Neural progenitor cell (in vitro differentiated cells): Measurements from ENCODE around the gene UBE3C. TPM values are rescaled to one million over a fixed set of nuclear protein-coding genes. Genes with fewer than 3 reads are reported as not detected.
"Not testable (repeated sequence)": the region's sequence is repeated elsewhere in the genome, so short reads cannot be mapped to it uniquely, and the experiment has no call there.

Experiments
- DNase-seq: peaks from one replicate; pipeline ENCODE4 v3.0.0-alpha.2; 2016; ENCODE audit warnings: low spot score
- H2AFZ ChIP-seq: fragments of 200-600 bp; sonication (generic); replicated peaks from 2 replicates; pipeline ENCODE4 v1.6.1; 2016; ENCODE audit warnings: antibody characterized with exemption
- H3F3A ChIP-seq: fragments of 200-600 bp; sonication (generic); 2 replicates; pipeline ENCODE4 v1.6.1; 2016; ENCODE audit warnings: antibody characterized with exemption, low read depth
- H3K27ac ChIP-seq: fragments of 200-600 bp; sonication (generic); 2 replicates; pipeline ENCODE4 v1.5.1; 2016; ENCODE audit warnings: mild to moderate bottlenecking
- H3K27me3 ChIP-seq: fragments of 200-600 bp; sonication (generic); 2 replicates; pipeline ENCODE4 v1.6.1; 2016; ENCODE audit warnings: mild to moderate bottlenecking, moderate library complexity
- H3K36me3 ChIP-seq: fragments of 200-600 bp; sonication (generic); 2 replicates; pipeline ENCODE4 v1.5.1; 2016
- H3K4me1 ChIP-seq: fragments of 200-600 bp; sonication (generic); 2 replicates; pipeline ENCODE4 v1.6.1; 2016; ENCODE audit warnings: mixed run types
- H3K4me2 ChIP-seq: fragments of 200-600 bp; sonication (generic); 2 replicates; pipeline ENCODE4 v1.6.1; 2016
- H3K4me3 ChIP-seq: fragments of 200-600 bp; sonication (generic); 2 replicates; pipeline ENCODE4 v1.5.1; 2016
- H3K79me2 ChIP-seq: fragments of 200-600 bp; sonication (generic); 2 replicates; pipeline ENCODE4 v1.6.1; 2016; ENCODE audit warnings: low read depth
- H3K9ac ChIP-seq: fragments of 200-600 bp; sonication (generic); 2 replicates; pipeline ENCODE4 v1.6.1; 2016
- H3K9me3 ChIP-seq: fragments of 200-600 bp; sonication (generic); 2 replicates; pipeline ENCODE4 v1.5.1; 2016; ENCODE audit warnings: low read depth
- H4K20me1 ChIP-seq: fragments of 200-600 bp; sonication (generic); 2 replicates; pipeline ENCODE4 v1.6.1; 2016; ENCODE audit warnings: low read depth
- H3K27ac Mint-ChIP-seq: 3 replicates; pipeline ENCODE4 v1.8.0; 2021; ENCODE audit warnings: mixed read lengths
- H3K27me3 Mint-ChIP-seq: 2 replicates; pipeline ENCODE4 v1.8.0; 2022; ENCODE audit warnings: low read depth, mild to moderate bottlenecking, inconsistent platforms, moderate library complexity, mixed read lengths; ENCODE audit not compliant: insufficient read depth
- H3K36me3 Mint-ChIP-seq: 3 replicates; pipeline ENCODE4 v1.8.0; 2021; ENCODE audit warnings: mixed read lengths
- H3K4me1 Mint-ChIP-seq: 3 replicates; pipeline ENCODE4 v1.8.0; 2021; ENCODE audit warnings: mixed read lengths
- H3K4me3 Mint-ChIP-seq: 3 replicates; pipeline ENCODE4 v1.8.0; 2021; ENCODE audit warnings: mild to moderate bottlenecking, moderate library complexity, mixed read lengths
- H3K9me3 Mint-ChIP-seq: 3 replicates; pipeline ENCODE4 v1.8.0; 2020; ENCODE audit warnings: mixed read lengths
- EZH2 ChIP-seq: fragments of 200-600 bp; sonication (generic); IDR thresholded peaks from 2 replicates; pipeline ENCODE4 v1.6.1; 2017; ENCODE audit warnings: antibody characterized with exemption, mild to moderate bottlenecking, moderate library complexity
- EZH2phosphoT487 ChIP-seq: fragments of 200-600 bp; sonication (generic); IDR thresholded peaks from 2 replicates; pipeline ENCODE4 v1.6.1; 2017; ENCODE audit warnings: antibody characterized with exemption
- total RNA-seq: library from RNA; depleted of rRNA; stranded (reverse); fragments of >200 nt; gene quantifications from 2 replicates; pipeline ENCODE4 v1.2.3, GENCODE V29; 2015; ENCODE audit warnings: low replicate concordance
- TF ChIP-seq, protein P1 (sequence below): fragments of 200-600 bp; sonication (generic); IDR thresholded peaks from 2 replicates; pipeline ENCODE4 v1.5.1; 2017; ENCODE audit warnings: antibody characterized with exemption, mild to moderate bottlenecking

Gene UBE3C
- total RNA-seq, 1 donor from 2014 or later: 65.9 TPM

GRCh38 chr7:157096286-157097055, 42.3 kb upstream of the UBE3C start:
- peaks cover 12% of the 10 kb centered on the region for H3K9me3 Mint-ChIP-seq
- Histone ChIP-seq H3K27ac (no peak overlapping the region), H2AFZ (no peak overlapping the region), H3K4me1 (peaks cover 3% of the 10 kb centered on the region), H3K4me2 (no peak overlapping the region), H3F3A (no peaks in the 10 kb centered on the region), H3K27me3 (no peaks in the 10 kb centered on the region), H3K79me2 (no peaks in the 10 kb centered on the region), H3K36me3 (no peaks in the 10 kb centered on the region), H3K4me3 (no peak overlapping the region), H4K20me1 (no peaks in the 10 kb centered on the region), H3K9ac (no peak overlapping the region), H3K9me3 (no peaks in the 10 kb centered on the region)
- peaks cover 8% of the 10 kb centered on the region for H3K4me1 Mint-ChIP-seq
- H3K27me3 Mint-ChIP-seq: peaks cover 12% of the 10 kb centered on the region
- H3K27ac Mint-ChIP-seq: no peak overlapping the region
- TF ChIP-seq EZH2: no peak
- TF ChIP-seq EZH2phosphoT487: no peak
- TF ChIP-seq, protein P1, sequence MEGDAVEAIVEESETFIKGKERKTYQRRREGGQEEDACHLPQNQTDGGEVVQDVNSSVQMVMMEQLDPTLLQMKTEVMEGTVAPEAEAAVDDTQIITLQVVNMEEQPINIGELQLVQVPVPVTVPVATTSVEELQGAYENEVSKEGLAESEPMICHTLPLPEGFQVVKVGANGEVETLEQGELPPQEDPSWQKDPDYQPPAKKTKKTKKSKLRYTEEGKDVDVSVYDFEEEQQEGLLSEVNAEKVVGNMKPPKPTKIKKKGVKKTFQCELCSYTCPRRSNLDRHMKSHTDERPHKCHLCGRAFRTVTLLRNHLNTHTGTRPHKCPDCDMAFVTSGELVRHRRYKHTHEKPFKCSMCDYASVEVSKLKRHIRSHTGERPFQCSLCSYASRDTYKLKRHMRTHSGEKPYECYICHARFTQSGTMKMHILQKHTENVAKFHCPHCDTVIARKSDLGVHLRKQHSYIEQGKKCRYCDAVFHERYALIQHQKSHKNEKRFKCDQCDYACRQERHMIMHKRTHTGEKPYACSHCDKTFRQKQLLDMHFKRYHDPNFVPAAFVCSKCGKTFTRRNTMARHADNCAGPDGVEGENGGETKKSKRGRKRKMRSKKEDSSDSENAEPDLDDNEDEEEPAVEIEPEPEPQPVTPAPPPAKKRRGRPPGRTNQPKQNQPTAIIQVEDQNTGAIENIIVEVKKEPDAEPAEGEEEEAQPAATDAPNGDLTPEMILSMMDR: no peak
- no peak for DNase-seq
- no peaks in the 10 kb centered on the region for H3K36me3 Mint-ChIP-seq
- no peak overlapping the region for H3K4me3 Mint-ChIP-seq

DNA sequence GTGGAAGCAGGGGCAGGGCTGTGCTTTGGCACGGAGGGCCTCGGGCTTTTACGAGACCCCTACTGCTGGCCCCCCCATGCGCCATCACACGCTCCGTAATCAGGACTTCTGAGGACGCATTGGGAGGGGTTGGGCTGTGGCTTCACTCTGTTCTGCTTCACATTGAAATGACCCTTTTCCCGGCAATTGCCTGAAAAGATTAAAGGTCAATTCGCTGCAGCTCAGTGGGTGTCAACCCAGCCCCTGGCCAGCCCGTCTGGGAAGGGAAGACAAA, 41.7 kb upstream of the UBE3C start:
- Mint-ChIP-seq H3K27me3 (peaks cover 12% of the 10 kb centered on the region), H3K9me3 (peaks cover 16% of the 10 kb centered on the region), H3K4me1 (peaks cover 8% of the 10 kb centered on the region), H3K4me3 (no peak overlapping the region), H3K27ac (no peak overlapping the region), H3K36me3 (no peaks in the 10 kb centered on the region)
- no peaks in the 10 kb centered on the region for H3K27me3 ChIP-seq
- no peak overlapping the region for H2AFZ ChIP-seq
- no peak for DNase-seq
- no peaks in the 10 kb centered on the region for H3K79me2 ChIP-seq
- no peaks in the 10 kb centered on the region for H3K9me3 ChIP-seq
- H3K4me1 ChIP-seq: peaks cover 3% of the 10 kb centered on the region
- no peaks in the 10 kb centered on the region for H3K36me3 ChIP-seq
- TF ChIP-seq EZH2 (no peak), EZH2phosphoT487 (no peak)
- TF ChIP-seq, protein P1: no peak
- no peaks in the 10 kb centered on the region for H3F3A ChIP-seq
- no peaks in the 10 kb centered on the region for H4K20me1 ChIP-seq
- no peak overlapping the region for H3K27ac ChIP-seq
- H3K4me3 ChIP-seq: no peak overlapping the region
- H3K4me2 ChIP-seq: no peak overlapping the region
- no peak overlapping the region for H3K9ac ChIP-seq

DNA sequence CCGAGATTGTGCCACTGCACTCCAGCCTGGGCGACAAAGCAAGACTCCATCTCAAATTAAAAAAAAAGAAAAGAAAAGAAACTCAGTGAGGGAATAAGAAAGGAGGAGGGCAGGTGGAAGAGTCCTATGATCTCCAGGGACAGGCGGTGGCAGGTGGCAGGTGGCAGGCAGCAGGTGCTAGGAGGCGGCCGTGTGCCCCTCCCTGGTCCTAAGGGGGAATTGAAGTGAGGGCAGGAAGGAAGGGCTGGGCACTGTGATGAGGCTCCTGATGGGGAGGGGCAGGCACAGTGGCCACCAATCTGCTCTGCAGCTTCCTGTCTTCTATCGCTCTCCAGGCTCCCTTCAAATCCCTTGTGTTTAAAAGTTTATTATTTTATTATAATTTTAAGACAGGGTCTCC, 41.2 kb upstream of the UBE3C start:
- H3K36me3 ChIP-seq: no peaks in the 10 kb centered on the region
- H3K27ac Mint-ChIP-seq: no peak overlapping the region
- peaks cover 12% of the 10 kb centered on the region for H3K9me3 Mint-ChIP-seq
- H3K27ac ChIP-seq: no peak overlapping the region
- peaks cover 9% of the 10 kb centered on the region for H3K27me3 Mint-ChIP-seq
- peaks cover 8% of the 10 kb centered on the region for H3K4me1 Mint-ChIP-seq
- DNase-seq: no peak
- no peaks in the 10 kb centered on the region for H3K9me3 ChIP-seq
- H3K4me3 Mint-ChIP-seq: no peak overlapping the region
- no peak overlapping the region for H3K4me2 ChIP-seq
- no peak overlapping the region for H3K4me3 ChIP-seq
- TF ChIP-seq EZH2: no peak
- TF ChIP-seq EZH2phosphoT487: no peak
- TF ChIP-seq, protein P1: no peak
- H3K79me2 ChIP-seq: no peaks in the 10 kb centered on the region
- no peak overlapping the region for H2AFZ ChIP-seq
- H3K36me3 Mint-ChIP-seq: no peaks in the 10 kb centered on the region
- H3F3A ChIP-seq: no peaks in the 10 kb centered on the region
- peaks cover 3% of the 10 kb centered on the region for H3K4me1 ChIP-seq
- H4K20me1 ChIP-seq: no peaks in the 10 kb centered on the region
- no peaks in the 10 kb centered on the region for H3K27me3 ChIP-seq
- H3K9ac ChIP-seq: no peak overlapping the region

GRCh38 chr7:157100005-157100404, 38.7 kb upstream of the UBE3C start:
- H3K9ac ChIP-seq, H3K79me2 ChIP-seq, H3K4me2 ChIP-seq, H3K4me3 ChIP-seq, H3K4me3 Mint-ChIP-seq, H3K9me3 ChIP-seq, H3K9me3 Mint-ChIP-seq, H3K27me3 ChIP-seq, H3K27ac ChIP-seq, H3K36me3 Mint-ChIP-seq, H3K4me1 ChIP-seq, H3K4me1 Mint-ChIP-seq, DNase-seq, H3K27ac Mint-ChIP-seq, H3F3A ChIP-seq, H3K36me3 ChIP-seq, H3K27me3 Mint-ChIP-seq, H4K20me1 ChIP-seq, H2AFZ ChIP-seq: not testable (repeated sequence)

DNA sequence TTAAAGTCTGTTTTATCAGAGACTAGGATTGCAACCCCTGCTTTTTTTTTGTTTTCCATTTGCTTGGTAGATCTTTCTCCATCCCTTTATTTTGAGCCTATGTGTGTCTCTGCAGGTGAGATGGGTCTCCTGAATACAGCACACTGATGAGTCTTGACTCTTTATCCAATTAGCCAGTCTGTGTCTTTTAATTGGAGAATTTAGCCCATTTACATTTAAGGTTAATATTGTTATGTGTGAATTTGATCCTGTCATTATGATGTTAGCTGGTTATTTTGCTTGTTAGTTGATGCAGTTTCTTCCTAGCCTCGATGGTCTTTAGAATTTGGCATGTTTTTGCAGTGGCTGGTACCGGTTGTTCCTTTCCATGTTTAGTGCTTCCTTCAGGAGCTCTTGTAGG, 35.1 kb upstream of the UBE3C start:
- H3K27me3 ChIP-seq, H3K9me3 ChIP-seq, H3K4me2 ChIP-seq, H4K20me1 ChIP-seq, H3F3A ChIP-seq, H3K36me3 Mint-ChIP-seq, H3K79me2 ChIP-seq, H3K4me3 Mint-ChIP-seq, H2AFZ ChIP-seq, DNase-seq, H3K9ac ChIP-seq, H3K27me3 Mint-ChIP-seq, H3K4me3 ChIP-seq, H3K27ac Mint-ChIP-seq, H3K4me1 ChIP-seq, H3K27ac ChIP-seq, H3K4me1 Mint-ChIP-seq, H3K36me3 ChIP-seq: not testable (repeated sequence)
- H3K9me3 Mint-ChIP-seq: peaks cover 17% of the 10 kb centered on the region
